ENCODE measurements around the gene FRMPD1. TPM values are rescaled to one million over a fixed set of nuclear protein-coding genes. Genes with fewer than 3 reads are reported as not detected.

FRMPD1 gene
- total RNA-seq, 4 donors from 2014 or later: 0.46 to 1.7 (median 1.0) TPM

DNA sequence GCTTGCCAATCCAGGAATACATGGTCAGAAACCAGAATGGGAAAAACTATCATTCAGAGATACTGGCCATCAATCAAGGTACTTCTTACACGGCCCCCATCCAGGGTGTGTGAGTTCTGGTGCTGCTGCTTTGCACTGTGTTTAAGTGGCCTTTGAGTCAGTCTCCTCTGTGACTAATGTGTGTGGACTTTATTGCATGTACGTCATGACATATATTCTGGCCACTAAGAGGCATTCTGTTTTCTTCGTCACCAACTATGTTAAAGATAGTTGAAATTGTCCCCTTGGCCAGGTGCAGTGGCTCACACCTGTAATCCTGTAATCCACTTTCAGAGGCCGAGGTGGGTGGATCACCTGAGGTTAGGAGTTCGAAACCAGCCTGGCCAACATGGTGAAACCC is 125.6 kb downstream of the FRMPD1 start:
- DNase-seq (no peak), ATAC-seq (no peak)
- no peak overlapping the region for H3K27ac ChIP-seq
- no peak for TF ChIP-seq POLR2A (IDR thresholded peaks at IDR 0.05)
- TF ChIP-seq, protein P1, sequence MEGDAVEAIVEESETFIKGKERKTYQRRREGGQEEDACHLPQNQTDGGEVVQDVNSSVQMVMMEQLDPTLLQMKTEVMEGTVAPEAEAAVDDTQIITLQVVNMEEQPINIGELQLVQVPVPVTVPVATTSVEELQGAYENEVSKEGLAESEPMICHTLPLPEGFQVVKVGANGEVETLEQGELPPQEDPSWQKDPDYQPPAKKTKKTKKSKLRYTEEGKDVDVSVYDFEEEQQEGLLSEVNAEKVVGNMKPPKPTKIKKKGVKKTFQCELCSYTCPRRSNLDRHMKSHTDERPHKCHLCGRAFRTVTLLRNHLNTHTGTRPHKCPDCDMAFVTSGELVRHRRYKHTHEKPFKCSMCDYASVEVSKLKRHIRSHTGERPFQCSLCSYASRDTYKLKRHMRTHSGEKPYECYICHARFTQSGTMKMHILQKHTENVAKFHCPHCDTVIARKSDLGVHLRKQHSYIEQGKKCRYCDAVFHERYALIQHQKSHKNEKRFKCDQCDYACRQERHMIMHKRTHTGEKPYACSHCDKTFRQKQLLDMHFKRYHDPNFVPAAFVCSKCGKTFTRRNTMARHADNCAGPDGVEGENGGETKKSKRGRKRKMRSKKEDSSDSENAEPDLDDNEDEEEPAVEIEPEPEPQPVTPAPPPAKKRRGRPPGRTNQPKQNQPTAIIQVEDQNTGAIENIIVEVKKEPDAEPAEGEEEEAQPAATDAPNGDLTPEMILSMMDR (IDR thresholded peaks at IDR 0.05 in 4 of 5, conservative IDR thresholded peaks at IDR 0.05 in 1 of 5): no peak
- H3K36me3 ChIP-seq: peaks cover 0 to 59% of the 10 kb centered on the region in 2 donors
- in situ Hi-C loops (cut with MboI; ENCODE audit: low sequenced_read_pairs in 4 of 4): loop anchor here in 3 of 4 donors (25.0 kb wide), 2 partner anchors 111 to 189 kb away; partner anchors contain the start of genes FBXO10 (in 3 of the 3) and TOMM5 (in 3 of the 3)
- no peak overlapping the region for H3K4me3 ChIP-seq
- no peaks in the 10 kb centered on the region for H3K4me1 ChIP-seq
- H3K9me3 ChIP-seq: no peaks in the 10 kb centered on the region
- intact Hi-C loops (cut with DNase I; ENCODE audit: low total_unique reads): no loop called here
- no peaks in the 10 kb centered on the region for H3K27me3 ChIP-seq

DNA sequence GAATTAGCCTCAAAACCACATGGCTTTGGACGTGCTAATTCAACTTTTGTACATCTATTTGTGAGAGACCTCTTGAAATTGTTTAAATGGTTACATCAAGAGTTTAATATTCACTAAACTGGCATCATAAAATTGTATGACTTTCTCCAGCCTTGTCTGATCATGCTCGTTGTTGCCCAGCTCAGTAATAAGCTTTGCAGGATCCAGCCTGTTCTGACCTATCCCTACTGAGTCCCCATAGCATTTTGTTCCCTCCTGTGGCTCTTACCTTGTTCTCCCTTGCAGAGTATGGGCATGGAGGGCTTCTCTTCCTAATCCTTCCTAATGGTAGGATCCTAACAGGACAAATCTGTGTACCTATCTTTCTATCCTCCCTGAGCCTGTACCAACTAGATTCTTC is 127.8 kb downstream of the FRMPD1 start:
- intact Hi-C loops (cut with DNase I; ENCODE audit: low total_unique reads): no loop called here
- peaks cover 0 to 64% of the 10 kb centered on the region in 2 donors for H3K36me3 ChIP-seq

DNA sequence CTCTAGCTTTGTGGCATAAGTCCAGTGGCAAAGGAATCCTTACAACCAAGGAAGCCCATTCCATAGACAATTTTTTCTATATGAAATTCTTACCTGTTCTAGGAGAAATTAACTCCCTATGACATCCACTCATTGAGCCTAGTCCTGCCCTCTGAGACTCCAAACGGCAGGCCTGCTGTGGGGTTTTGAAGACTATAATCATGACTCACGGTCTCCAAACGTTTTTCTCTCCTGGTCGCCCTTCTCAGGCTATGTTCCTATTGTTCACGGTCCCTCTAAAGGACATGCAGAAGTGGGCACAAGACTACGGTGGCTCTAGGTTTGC is 133.5 kb downstream of the FRMPD1 start:
- DNase-seq: no peak

More for the DNA sequence above, 127.8 kb downstream of the FRMPD1 start:
- TF ChIP-seq POLR2A (IDR thresholded peaks at IDR 0.05): no peak
- TF ChIP-seq, protein P1 (IDR thresholded peaks at IDR 0.05 in 4 of 5, conservative IDR thresholded peaks at IDR 0.05 in 1 of 5): no peak
- Histone ChIP-seq H3K4me3 (no peak overlapping the region), H3K4me1 (peaks cover under 1 to 2% of the 10 kb centered on the region in 2 donors), H3K9me3 (no peaks in the 10 kb centered on the region), H3K27me3 (no peaks in the 10 kb centered on the region), H3K27ac (no peak overlapping the region)
- ATAC-seq: no peak
- no peak for DNase-seq
- in situ Hi-C loops (cut with MboI; ENCODE audit: low sequenced_read_pairs in 4 of 4): loop anchor here in 3 of 4 donors (25.0 kb wide), 2 partner anchors 109 to 191 kb away; partner anchors contain the start of genes FBXO10 (in 3 of the 3) and TOMM5 (in 3 of the 3)

DNA sequence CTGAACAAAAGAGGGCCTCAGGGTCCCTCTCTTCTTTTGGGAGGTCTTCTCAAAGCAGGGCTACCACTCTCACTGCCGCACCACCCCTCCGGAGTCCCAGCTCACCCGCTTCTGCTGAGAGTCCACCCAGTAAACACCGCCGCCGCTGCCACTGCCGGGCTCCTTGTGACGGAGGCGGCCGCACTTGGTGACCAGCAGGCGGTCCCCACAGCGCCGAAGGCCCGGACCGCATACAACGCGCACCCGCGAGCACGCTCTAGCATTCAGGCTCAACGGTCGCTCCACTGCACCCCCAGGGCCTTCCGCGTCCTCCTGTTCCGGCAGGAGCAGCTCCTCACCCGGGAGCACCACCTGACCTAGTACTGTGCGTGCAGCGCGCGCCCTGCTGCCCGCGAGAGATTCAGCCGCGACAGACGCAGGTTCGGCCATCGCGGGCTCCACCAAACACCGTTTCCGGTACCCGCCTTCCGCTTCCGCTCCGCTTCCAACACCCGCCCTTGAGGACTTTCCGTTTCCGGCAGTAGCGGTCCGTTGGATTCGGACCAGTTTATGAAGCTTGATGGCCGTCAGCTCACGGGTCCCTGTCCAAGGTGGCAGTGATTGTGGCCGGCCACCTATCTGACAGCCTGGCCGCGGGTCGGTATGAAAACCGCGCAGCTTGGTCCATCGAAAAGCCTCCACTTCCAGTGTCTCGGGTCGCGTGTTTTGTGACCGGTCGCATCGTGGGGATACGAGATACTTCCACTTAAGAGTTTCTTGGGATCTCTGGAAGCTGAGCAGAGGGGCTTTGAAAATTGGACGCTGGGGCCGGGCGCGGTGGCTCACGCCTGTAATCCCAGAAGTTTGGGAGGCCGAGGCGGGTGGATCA is 134.1 kb downstream of the FRMPD1 start, which contains the start of gene EXOSC3:
EXOSC3 (minus strand) TSS at position 449 of the 868 bp plus-strand sequence; CDS start at position 429, 20 bp downstream.
- intact Hi-C loops (cut with DNase I; ENCODE audit: low total_unique reads) (loop anchor here (1.0 to 10.0 kb wide), 3 partner anchors 15 to 210 kb away; partner anchors contain the start of genes DCAF10, FBXO10 and TRMT10B), in situ Hi-C loops (cut with MboI; ENCODE audit: low sequenced_read_pairs in 4 of 4) (loop anchor here (10.0 to 25.0 kb wide), 4 partner anchors 102 to 200 kb away; partner anchors contain the start of genes FBXO10 (in 3 of the 4) and TOMM5 (in 3 of the 4))
- TF ChIP-seq POLR2A (IDR thresholded peaks at IDR 0.05): peak; percentile 13 to 63
- TF ChIP-seq, protein P1 (IDR thresholded peaks at IDR 0.05 in 4 of 5, conservative IDR thresholded peaks at IDR 0.05 in 1 of 5): peak in 1 of 5 experiments; percentile 15

More for the DNA sequence above, 133.5 kb downstream of the FRMPD1 start:
- peaks cover 0 to 46% of the 10 kb centered on the region in 2 donors for H3K36me3 ChIP-seq
- no peak for TF ChIP-seq POLR2A (IDR thresholded peaks at IDR 0.05)
- TF ChIP-seq, protein P1 (IDR thresholded peaks at IDR 0.05 in 4 of 5, conservative IDR thresholded peaks at IDR 0.05 in 1 of 5): no peak
- intact Hi-C loops (cut with DNase I; ENCODE audit: low total_unique reads) (loop anchor here (2.0 to 10.0 kb wide), 2 partner anchors 31 to 209 kb away; partner anchors contain the start of genes FBXO10 and TRMT10B), in situ Hi-C loops (cut with MboI; ENCODE audit: low sequenced_read_pairs in 4 of 4) (loop anchor here (10.0 to 25.0 kb wide), 4 partner anchors 103 to 199 kb away; partner anchors contain the start of genes FBXO10 (in 3 of the 4) and TOMM5 (in 3 of the 4))
- peak overlapping the region; percentile 87 to 95 (median 94) for H3K4me3 ChIP-seq
- peak overlapping the region; percentile 77 to 89 (median 81) for H3K27ac ChIP-seq
- no peaks in the 10 kb centered on the region for H3K9me3 ChIP-seq
- peaks cover 0 to 11% (median 0%) of the 10 kb centered on the region in 3 donors for H3K27me3 ChIP-seq
- no peak for ATAC-seq
- peaks cover 15% of the 10 kb centered on the region in 2 donors for H3K4me1 ChIP-seq

More for the DNA sequence above, 134.1 kb downstream of the FRMPD1 start, which contains the start of gene EXOSC3:
- peaks cover 15% of the 10 kb centered on the region in 2 donors for H3K4me1 ChIP-seq
- H3K27me3 ChIP-seq: peaks cover 0 to 11% (median 0%) of the 10 kb centered on the region in 3 donors
- peak; percentile 99 for ATAC-seq
- peak; percentile 84 to 85 for DNase-seq
- H3K27ac ChIP-seq: peak within 1 kb of the TSS; percentile 77 to 89 (median 81)
- H3K4me3 ChIP-seq: peak within 1 kb of the TSS; percentile 87 to 95 (median 94)
- peaks cover 0 to 40% of the 10 kb centered on the region in 2 donors for H3K36me3 ChIP-seq
- H3K9me3 ChIP-seq: no peaks in the 10 kb centered on the region

All from gastrocnemius medialis (tissue), 4 donors.